EH (cell line): ENCODE data around the gene DEFB124.
A peak's percentile ranks its signal among the peaks of the same experiment; 100 is the strongest.
"Not testable (repeated sequence)": the region's sequence is repeated elsewhere in the genome, so short reads cannot be mapped to it uniquely, and the experiment has no call there.

ENCODE experiments used
- DNase-seq: peaks from one replicate; pipeline ENCODE4 v3.0.0-alpha.2; 2015; ENCODE audit warnings: low read depth

DEFB124 gene, protein sequence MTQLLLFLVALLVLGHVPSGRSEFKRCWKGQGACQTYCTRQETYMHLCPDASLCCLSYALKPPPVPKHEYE

DNA sequence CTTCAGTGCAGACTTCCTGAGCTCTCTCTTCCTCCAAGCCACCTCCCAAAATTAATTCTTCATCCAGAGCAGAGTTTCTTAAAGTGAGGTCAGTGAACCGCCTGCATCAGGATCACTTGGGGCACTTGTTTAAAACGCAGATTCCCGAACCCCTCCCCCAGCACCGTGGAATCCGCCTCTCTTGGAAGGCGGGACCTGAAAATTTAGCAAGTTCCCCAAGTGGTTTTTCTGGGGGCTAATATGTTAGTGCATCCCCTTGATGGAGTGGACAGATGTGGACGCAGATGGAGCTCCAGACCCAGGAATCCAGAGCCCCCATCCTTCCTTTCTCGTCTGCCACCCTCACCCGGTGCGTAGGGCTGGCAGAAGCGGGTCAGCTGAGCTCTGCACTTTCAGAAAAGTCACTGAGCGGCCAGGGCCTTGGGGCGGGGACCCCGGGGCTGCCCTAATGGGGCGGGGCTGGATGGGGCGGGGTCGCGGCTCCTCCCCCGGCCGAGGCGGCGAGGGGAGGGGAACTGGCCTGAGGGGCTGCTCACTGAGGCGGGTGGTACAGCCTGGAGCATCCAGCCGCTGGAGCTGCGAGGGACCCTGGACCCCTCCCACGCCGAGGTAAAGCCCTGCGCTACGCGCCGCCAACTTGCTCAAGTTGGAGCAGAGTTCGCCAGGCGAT lies at the start of gene DEFB124, which contains the start of gene REM1:
DEFB124 (minus strand) TSS at position 370 of the 670 bp plus-strand sequence. CDS start 2,114 bp downstream, outside the sequence.
REM1 (plus strand) TSS at position 531 of the 670 bp plus-strand sequence. CDS start 1,158 bp downstream, outside the sequence.
- no peak for DNase-seq

- DNase-seq = no peak
Measured at GRCh38 chr20:31523361-31524283, 48.7 kb upstream of the DEFB124 start.

DNA sequence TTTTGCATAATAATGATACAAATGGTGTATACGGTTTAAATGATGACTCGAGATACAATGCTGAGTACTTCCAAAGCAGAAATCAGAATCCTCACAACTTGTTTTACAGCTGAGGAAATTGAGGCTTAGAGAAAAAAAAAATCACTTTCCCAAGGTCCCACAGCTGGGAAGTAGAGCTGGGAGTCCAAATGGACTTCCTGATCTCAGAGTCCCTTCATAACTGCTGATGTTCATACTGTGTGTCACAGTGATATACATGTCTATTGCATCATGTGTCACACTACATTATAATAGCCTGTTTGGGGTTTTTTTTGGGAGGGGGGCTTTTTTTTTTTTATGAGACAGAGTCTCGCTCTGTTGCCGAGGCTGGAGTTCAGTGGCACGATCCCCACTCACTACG lies 47.8 kb upstream of the DEFB124 start:
- DNase-seq = no peak

- not testable (repeated sequence) for DNase-seq
Measured at GRCh38 chr20:31521267-31521666, 46.3 kb upstream of the DEFB124 start.

DNA sequence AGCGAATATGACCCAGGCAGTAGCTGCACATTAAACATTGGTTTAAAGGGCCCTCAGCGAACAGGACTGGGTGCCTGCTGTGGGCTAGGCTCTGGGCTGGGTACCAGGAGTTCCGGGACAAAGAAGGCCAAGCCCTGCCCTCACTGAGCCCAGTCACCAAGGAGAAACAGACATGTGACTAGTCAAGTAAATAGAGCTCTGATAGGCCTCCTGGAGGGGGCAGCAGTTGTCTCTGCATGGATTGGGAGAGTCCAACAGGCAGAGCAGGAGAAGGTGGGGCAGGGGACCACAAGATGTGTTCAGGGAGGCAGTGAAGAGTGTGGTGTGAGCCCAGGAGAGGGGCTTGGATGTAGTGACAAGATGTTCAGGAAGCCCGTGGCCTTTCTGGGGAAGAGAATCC lies 42.4 kb upstream of the DEFB124 start:
- DNase-seq = peak; percentile 71

- no peak for DNase-seq
Measured at GRCh38 chr20:31516651-31517050, 41.7 kb upstream of the DEFB124 start.

DNA sequence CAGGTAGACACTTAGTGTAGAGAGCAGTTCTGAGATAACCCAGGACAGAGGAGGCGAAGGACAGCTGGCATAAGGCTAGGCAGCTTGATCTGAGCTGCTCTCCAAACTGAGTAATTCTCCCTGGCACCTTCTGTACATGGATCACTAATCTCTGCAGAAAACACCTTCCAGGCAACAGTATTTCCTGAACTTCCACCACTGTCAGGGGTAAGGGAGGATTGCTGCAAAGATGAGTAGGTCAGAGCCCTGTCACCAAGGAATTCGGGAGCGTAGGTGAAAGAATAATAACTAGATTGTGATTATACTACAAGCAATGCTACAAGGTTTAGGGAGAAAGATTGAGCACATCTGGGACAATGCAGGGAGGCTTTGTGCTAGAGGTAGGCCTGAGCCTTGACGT lies 41.2 kb upstream of the DEFB124 start:
- DNase-seq = no peak

DNA sequence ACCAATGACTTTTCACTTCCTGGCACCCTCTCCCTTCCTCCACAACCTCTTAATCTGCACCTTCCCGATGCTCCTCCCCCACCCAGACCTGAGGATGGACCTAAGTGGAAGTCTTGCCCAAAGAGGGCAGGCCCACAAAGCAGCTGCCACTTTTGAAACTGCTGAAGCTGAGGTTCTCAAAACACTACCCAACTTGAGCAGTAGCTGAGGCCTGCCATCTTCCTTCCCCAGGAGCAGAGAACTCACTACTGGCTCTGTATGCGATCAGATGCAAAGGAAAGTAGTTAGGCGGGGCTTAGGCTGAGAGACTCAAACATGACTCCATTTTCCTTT lies 40.8 kb upstream of the DEFB124 start:
- DNase-seq = no peak

DNA sequence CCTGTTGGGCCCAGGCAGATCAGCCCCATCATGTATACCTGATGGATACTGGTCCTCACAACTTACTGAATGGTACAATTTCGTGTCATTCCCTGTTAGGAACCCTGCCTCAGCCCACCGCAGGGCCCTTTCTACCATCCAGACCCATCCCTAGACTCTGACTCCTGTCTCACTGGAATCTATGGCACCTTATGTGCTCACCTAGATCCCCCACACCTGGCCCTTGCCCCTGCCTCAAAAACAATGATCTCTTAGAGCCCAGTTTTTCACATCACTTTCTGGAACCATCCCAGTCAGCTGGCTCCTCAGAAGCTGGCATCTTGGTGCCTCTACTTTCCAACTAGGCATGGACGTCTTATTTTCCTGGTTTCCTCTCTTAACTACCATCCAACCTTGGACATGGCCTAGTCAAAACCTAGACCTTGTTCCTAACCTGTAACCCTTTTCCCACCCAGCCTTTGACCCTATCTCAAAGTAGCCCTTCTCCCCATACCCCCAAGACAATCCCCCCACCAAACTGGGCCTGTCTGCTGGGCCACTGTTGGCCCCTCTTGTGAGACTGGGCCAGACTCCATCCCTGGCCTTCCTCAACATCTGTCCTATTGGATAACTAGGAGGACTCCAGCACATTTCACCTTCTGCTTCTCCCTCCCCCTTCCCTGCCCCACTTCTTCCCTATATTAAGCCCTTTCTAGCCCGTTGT lies 40.3 kb upstream of the DEFB124 start:
- no peak for DNase-seq

DNA sequence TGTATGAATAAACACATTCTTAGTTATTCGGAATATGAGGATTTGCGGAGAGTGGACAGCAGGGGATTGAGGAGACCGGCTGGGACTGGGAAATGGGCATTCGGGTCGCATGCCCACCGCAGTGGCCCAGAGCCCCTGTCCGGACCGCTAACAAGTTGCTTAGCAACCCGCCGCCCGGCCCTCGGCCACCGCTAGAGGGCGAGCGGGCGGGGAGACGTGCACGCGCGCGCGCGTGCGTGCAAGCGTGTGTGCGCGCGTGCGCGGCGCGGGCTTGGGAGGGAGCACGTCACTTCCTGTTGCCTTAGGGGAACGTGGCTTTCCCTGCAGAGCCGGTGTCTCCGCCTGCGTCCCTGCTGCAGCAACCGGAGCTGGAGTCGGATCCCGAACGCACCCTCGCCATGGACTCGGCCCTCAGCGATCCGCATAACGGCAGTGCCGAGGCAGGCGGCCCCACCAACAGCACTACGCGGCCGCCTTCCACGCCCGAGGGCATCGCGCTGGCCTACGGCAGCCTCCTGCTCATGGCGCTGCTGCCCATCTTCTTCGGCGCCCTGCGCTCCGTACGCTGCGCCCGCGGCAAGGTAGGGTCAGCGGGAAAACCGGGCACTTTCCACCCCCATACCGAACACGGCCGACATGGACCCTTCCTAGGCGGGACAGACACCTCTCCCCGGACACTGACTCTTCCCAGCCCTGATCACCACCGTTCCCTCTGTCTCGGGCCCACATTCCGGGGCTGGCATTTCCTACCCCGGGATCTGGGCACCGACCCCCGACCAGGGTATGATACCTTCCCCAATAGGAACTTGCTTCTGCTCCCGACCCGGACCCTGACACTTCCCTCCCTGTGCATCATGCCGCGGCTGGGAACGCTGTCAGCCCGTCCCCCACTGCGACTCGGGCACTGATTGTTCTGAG lies 39.5 kb upstream of the DEFB124 start, which contains the start of gene HM13:
HM13 (plus strand) TSS at position 289 of the 918 bp plus-strand sequence; CDS start at position 399, 110 bp downstream.
- DNase-seq = peak; percentile 91

DNA sequence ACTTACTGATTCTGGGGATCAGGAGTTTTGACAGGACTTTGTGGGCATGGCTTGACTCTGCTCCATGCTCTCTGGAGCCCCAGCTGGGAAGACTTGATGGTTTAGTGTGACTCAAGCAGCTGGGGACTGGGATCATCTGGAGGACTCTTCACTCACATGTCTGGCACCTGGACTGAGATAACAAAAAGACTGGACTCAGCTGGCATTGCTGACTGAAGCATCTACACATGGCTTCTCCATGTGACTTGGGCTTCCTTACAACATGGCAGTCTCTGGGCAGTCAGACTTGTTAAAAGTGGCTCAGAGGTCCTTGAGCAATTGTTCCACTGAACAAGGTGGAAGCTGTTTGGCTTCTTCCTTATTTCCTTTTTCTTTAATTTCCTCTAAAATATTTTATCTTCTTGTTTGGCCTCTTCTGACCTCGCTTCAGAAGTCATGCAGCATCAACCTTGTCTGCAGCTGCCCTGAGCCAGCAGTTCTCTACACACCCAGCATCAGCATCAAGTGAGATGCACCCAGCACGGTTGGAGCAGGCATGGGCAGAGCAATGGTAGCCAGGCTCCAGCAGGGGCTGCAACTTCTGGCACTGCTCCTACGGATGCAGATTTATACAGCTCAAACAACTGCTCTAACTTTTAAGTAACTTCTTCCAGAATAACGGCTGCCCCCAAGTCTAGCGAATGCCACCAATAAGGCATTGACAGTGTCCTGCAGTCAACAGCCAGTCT lies 33.8 kb upstream of the DEFB124 start:
- DNase-seq = no peak

DNA sequence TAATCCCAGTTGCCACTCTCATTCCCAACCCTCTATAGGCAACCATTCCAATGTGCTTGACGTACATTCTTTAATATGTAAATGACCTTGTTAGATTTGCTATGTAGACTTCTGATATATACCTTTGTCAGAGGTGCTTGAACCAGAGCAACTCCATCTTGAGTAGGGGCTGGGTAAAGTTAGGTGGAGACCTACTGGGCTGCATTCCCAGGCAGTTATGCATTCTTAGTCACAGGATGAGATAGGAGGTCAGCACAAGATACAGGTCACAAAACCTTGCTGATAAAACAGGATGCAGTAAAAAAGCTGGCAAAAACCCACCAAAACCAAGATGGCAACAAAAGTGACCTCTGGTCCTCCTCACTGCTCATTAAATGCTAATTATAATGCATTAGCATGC lies 31.0 kb upstream of the DEFB124 start:
- DNase-seq = peak; percentile 19

DNA sequence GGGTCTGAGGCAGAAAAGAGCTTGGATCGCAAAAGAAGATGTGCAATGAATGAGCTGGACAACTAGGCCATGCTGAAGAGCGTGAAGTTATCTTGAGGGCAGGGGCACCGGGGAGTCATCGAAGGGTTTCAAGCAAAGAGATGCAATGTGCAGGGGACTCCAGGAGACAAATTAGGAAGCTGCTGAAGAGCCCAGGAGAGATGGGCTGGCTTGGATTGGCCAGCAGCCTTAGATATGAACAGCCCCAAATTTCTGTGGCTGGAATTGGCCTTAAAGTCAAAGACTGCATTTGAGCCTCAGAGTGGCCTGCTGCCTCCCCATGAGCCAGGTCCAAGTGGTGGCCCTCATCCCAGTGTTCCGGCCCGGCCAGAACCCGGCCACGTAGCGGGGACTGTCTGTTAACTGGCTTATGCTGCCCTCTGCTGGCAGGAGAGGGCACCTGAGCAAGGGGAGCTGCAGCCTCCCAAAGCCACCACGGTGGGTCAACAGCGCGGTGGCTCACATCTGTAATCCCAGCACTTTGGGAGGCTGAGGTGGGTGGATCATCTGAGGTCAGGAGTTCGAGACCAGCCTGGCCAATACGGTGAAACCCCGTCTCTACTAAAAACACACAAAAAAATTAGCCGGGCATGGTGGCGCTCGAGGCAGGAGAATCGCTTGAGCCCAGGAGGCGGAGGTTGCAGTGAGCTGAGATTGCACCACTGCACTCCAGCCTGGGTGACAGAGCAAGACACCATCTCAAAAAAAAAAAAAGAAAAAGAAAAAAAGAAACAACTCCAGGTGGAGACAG lies 28.2 kb upstream of the DEFB124 start:
- DNase-seq = peak; percentile 78

DNA sequence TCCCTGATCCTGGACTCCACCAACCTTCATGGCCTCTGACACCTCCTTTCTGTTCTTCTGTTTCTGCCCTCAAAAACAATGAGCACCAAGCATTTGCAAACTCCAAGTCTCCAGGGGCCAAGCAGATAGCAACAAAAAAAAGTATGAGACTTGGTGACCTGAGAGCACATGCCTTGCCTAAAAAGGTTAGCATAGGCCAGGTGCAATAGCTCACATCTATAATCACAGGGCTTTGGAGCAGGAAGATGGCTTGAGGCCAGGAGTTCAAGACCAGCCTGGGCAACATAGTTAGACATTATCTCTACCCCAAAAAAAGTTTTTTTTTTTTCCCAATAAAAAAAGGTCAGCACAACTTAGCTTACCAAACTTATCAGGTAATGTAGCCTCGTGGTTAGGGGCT lies 25.6 kb upstream of the DEFB124 start:
- DNase-seq = no peak

GRCh38 chr20:31497838-31498540 lies 23.1 kb upstream of the DEFB124 start:
- peak; percentile 92 for DNase-seq

- peak; percentile 69 for DNase-seq
Measured at GRCh38 chr20:31496761-31497295, 21.9 kb upstream of the DEFB124 start.

- peak; percentile 68 for DNase-seq
Measured at GRCh38 chr20:31494131-31494530, 19.2 kb upstream of the DEFB124 start.

GRCh38 chr20:31490752-31491151 lies 15.8 kb upstream of the DEFB124 start:
- DNase-seq = no peak

- DNase-seq = no peak
Measured at GRCh38 chr20:31489152-31489551, 14.2 kb upstream of the DEFB124 start.
